DMS 273 (cell line): ENCODE results near the gene PPM1A.

ENCODE experiments used
- DNase-seq: peaks from one replicate; lab custom pipeline; 2025; ENCODE audit not compliant: unreplicated experiment; lab: John Stamatoyannopoulos, UW

PPM1A gene

GRCh38 chr14:60248697-60249318 lies at the start of gene PPM1A:
PPM1A (plus strand) TSS chr14:60249221; CDS start chr14:60282704, 33,483 bp downstream.
- DNase-seq: peak; percentile 98

DNA sequence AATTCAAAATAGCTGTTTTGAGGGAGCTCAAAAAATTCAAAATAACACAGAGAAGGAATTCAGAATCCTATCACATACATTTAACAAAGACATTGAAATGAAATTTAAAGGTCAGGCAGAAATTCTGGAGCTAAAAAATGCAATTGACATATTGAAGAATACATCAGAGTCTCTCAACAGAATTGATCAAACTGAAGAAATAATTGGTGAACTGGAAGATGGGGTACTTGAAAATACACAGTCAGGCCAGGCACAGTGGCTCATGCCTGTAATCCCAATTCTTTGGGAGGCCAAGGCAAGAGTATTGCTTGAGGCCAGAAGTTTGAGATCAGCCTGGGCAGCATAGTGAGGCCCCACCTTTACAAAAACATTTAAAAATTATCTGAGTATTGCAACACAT lies 49.7 kb upstream of the PPM1A start:
- DNase-seq: no peak

GRCh38 chr14:60204104-60204842 lies 44.7 kb upstream of the PPM1A start:
- DNase-seq: no peak

- DNase-seq: no peak
These were observed 43.9 kb upstream of the PPM1A start for GRCh38 chr14:60204843-60205774.

DNA sequence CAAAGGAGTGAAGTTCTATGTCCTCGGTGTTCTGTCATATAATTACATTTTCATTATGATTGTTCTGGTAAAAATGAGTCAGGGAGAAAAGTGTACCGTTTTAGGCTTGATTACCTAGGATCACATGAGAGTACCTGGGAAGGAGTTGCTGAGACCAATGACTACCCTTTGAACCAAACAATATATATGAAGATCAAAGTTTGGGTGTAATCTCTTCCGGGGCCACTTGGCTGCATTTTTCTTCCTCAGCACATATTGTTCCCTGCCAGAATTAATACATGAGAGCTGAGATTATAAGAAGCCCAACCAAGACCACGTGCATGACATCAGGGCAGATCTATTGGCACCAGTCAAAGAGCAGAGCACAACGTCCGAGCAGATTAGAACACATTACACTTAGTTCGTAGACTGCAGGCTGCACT lies 42.8 kb upstream of the PPM1A start:
- DNase-seq: no peak

GRCh38 chr14:60206837-60207533 lies 42.0 kb upstream of the PPM1A start:
- DNase-seq: no peak

- DNase-seq: no peak
These were observed 38.3 kb upstream of the PPM1A start for GRCh38 chr14:60210703-60211102.

- no peak for DNase-seq
These were observed 37.9 kb upstream of the PPM1A start for GRCh38 chr14:60211153-60211552.

DNA sequence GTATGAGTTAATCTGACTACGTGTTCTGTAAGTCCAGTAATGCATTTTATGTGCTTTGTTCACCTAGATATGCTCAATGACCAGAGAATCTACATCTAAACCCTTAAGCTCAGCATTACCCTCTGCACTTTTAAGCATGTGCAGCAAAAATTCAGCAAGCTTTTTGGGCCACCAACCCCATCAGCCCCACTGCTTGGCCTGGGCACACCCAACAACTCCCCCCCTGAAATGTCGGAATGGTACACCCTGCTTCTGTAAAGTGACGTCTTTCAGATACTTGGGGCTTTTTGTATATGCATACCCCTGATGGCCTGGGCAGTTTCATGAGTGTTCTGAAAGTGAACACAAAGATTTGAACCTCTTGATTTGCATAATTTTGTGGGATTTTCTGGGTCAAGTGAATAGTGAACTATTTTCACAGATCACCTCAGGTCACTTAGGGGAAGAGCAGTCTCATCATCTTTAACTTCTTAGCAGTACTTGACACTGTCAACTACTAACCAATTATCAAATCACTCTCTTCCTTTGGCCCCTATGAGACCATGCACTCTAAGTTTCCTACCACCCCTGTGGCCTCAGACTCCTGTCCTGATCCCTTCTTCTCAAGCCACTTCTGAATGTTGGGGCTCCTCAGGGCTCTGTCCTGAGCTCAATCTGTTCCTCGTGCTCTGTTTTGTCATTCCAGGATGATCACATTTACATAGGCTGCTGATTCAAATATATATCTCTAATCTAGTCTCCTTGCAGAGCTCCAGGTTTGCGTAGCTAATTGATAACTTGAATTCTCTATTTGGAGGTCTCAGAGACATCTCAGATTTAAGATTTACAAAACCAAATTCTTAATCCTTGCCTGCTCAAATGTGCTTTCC lies 36.3 kb upstream of the PPM1A start:
- DNase-seq: no peak

GRCh38 chr14:60214003-60214402 lies 35.0 kb upstream of the PPM1A start:
- no peak for DNase-seq

DNA sequence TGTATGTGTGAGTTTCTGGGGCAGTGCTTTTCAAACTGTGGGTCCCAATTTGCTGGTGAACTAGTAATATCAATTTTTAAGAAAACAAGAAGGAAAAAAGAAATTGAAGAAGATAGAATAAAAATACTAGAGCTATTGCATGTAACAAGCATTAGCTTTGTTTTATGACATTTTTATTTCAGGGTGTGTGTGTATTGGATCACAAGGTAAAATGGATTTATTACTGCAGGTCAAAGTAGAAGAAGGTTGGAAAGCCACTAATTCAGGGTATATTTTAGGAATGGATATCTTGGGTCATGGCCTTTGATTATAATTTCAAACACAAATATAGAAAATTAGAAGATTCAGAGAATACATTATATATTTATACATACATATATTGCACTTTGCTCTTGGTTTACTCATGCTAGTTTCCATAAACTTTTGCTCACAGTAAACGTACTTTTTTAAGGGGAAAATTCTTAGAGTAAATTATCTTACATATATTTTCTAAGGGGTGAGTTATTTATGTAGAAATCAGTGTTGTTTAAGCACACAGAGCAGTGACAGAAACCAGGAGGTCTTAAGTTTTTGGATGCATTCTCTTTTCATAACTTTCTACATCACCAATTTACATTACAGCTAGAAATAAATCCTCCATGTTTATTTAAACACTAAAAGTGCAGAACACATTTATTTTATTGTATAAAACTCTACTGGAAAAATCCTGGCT lies 34.5 kb upstream of the PPM1A start:
- no peak for DNase-seq

DNA sequence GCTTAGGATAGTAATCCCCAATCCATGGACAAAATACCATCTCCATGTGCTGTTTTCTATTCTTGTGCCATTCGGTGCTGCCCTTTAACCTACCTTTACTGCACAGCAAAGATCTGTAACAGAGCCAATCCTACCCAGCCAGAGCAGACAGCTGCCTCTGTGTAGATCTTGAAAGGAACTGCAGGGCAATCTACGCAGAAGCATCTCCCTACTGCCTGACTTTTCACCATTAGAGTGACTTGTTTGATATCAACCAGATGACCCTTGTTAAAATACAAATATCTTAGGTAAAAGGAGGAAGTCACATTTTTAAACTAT lies 33.9 kb upstream of the PPM1A start:
- no peak for DNase-seq

GRCh38 chr14:60215520-60216420 lies 33.3 kb upstream of the PPM1A start:
- DNase-seq: no peak

GRCh38 chr14:60217713-60218112 lies 31.3 kb upstream of the PPM1A start:
- DNase-seq: no peak

DNA sequence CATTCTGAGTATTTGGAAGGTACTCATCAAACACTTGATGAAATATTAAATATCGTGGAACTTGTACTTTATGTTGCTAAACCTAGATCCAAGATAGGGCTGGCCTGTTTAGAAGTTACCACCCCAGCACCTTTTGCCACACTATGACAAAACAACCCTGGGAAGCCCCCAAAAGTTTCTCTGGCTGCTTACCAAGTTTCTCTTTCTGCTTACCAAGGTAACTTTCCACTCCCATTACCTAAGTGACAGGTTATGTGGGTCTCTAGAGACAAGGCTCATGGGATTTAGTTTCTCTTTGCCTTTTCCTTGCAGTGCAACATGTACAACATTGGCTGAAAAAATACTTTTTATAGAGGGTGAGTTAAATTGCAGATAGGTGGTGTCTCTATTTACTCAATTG lies 28.9 kb upstream of the PPM1A start:
- DNase-seq: no peak

DNA sequence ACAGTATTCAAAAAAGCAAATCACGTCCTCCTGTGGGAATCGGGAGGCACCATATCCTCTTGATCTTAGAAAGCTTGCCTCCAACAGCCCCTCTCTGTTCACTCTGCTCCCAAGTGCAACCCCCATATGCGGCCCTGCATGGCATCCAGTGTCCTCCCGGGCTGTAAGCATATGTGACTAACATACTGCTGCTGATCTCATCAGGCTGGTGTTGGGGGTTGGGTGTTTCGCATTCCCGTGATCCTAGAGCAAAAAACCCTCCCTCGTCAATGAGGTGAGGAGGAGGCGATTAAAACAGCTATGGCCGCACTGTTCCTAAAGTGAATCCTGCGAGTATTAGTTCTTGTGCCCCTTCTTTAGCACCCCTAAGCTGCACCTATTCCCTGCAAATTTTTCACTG lies 28.1 kb upstream of the PPM1A start:
- no peak for DNase-seq

DNA sequence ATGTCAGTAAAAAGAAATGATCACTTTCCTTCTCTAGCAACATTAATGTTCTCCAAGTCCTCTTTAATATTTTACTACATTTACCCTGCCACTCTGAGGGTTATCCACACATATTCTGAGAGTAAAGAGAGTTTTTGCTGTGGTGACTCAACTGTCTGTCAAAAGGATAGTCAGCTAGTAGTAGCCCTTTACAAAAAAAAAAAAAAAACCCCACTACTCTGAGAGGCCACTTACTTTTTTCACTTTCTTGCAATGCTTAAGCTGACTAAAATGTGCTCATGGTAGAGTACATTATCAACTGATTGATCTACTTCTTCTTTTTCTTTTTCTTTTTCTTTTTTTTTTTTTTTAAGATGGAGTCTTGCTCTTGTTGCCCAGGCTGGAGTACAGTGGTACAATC lies 27.6 kb upstream of the PPM1A start:
- no peak for DNase-seq

- peak; percentile 8 for DNase-seq
These were observed 26.2 kb upstream of the PPM1A start for GRCh38 chr14:60222820-60223219.

- DNase-seq: no peak
These were observed 23.8 kb upstream of the PPM1A start for GRCh38 chr14:60225265-60225664.
